ENCODE data around the gene DRC7. TPM values are rescaled to one million over a fixed set of nuclear protein-coding genes. Genes with fewer than 3 reads are reported as not detected.

DRC7 gene
- total RNA-seq, 1 donor from 2014 or later: not detected

DNA sequence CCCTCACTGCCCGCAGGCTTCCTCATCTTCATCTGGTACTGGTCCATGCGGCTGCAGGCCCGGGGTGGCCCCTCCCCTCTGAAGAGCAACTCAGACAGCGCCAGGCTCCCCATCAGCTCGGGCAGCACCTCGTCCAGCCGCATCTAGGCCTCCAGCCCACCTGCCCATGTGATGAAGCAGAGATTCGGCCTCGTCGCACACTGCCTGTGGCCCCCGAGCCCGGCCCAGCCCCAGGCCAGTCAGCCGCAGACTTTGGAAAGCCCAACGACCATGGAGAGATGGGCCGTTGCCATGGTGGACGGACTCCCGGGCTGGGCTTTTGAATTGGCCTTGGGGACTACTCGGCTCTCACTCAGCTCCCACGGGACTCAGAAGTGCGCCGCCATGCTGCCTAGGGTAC is 31.2 kb upstream of the DRC7 start:
- DNase-seq (ENCODE audit: low spot score in 2 of 2): no peak

DNA sequence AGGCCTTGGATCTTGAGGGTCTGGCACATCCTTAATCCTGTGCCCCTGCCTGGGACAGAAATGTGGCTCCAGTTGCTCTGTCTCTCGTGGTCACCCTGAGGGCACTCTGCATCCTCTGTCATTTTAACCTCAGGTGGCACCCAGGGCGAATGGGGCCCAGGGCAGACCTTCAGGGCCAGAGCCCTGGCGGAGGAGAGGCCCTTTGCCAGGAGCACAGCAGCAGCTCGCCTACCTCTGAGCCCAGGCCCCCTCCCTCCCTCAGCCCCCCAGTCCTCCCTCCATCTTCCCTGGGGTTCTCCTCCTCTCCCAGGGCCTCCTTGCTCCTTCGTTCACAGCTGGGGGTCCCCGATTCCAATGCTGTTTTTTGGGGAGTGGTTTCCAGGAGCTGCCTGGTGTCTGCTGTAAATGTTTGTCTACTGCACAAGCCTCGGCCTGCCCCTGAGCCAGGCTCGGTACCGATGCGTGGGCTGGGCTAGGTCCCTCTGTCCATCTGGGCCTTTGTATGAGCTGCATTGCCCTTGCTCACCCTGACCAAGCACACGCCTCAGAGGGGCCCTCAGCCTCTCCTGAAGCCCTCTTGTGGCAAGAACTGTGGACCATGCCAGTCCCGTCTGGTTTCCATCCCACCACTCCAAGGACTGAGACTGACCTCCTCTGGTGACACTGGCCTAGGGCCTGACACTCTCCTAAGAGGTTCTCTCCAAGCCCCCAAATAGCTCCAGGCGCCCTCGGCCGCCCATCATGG is 30.5 kb upstream of the DRC7 start:
- DNase-seq (ENCODE audit: low spot score in 2 of 2): no peak
- Histone ChIP-seq H3K27ac (no peak overlapping the region), H3K9me3 (no peaks in the 10 kb centered on the region), H3K4me1 (no peaks in the 10 kb centered on the region), H3K4me3 (no peak overlapping the region), H3K27me3 (no peaks in the 10 kb centered on the region), H3K36me3 (no peaks in the 10 kb centered on the region)
- intact Hi-C loops (cut with DNase I): no loop called here
- TF ChIP-seq, protein P1, sequence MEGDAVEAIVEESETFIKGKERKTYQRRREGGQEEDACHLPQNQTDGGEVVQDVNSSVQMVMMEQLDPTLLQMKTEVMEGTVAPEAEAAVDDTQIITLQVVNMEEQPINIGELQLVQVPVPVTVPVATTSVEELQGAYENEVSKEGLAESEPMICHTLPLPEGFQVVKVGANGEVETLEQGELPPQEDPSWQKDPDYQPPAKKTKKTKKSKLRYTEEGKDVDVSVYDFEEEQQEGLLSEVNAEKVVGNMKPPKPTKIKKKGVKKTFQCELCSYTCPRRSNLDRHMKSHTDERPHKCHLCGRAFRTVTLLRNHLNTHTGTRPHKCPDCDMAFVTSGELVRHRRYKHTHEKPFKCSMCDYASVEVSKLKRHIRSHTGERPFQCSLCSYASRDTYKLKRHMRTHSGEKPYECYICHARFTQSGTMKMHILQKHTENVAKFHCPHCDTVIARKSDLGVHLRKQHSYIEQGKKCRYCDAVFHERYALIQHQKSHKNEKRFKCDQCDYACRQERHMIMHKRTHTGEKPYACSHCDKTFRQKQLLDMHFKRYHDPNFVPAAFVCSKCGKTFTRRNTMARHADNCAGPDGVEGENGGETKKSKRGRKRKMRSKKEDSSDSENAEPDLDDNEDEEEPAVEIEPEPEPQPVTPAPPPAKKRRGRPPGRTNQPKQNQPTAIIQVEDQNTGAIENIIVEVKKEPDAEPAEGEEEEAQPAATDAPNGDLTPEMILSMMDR (IDR thresholded peaks at IDR 0.05): no peak

More for the DNA sequence above, 31.2 kb upstream of the DRC7 start:
- no peak overlapping the region for H3K4me3 ChIP-seq
- intact Hi-C loops (cut with DNase I): no loop called here
- TF ChIP-seq, protein P1 (IDR thresholded peaks at IDR 0.05): no peak
- H3K27ac ChIP-seq: no peak overlapping the region
- no peaks in the 10 kb centered on the region for H3K27me3 ChIP-seq
- no peaks in the 10 kb centered on the region for H3K36me3 ChIP-seq
- H3K9me3 ChIP-seq: no peaks in the 10 kb centered on the region
- no peaks in the 10 kb centered on the region for H3K4me1 ChIP-seq

DNA sequence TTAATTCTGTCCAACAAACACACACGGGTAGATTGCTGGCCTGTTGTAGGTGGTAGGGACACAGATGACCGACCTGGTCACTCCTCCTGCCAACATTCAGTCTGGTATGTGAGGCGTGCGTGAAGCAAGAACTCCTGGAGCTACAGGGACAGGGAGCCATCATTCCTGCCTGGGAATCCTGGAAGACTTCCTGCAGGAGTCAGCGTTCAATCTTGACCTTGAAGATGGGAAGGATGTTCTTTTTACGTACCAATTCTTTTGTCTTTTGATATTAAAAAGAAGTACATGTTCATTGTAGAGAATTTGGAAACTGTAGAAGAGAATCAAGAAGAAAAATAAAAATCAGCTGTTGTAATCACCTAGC is 30.0 kb upstream of the DRC7 start:
- H3K4me3 ChIP-seq: no peak overlapping the region
- H3K36me3 ChIP-seq: no peaks in the 10 kb centered on the region
- no peaks in the 10 kb centered on the region for H3K4me1 ChIP-seq
- no peak for DNase-seq (ENCODE audit: low spot score in 2 of 2)
- TF ChIP-seq, protein P1 (IDR thresholded peaks at IDR 0.05): no peak
- no peaks in the 10 kb centered on the region for H3K27me3 ChIP-seq
- no peaks in the 10 kb centered on the region for H3K9me3 ChIP-seq
- no peak overlapping the region for H3K27ac ChIP-seq
- intact Hi-C loops (cut with DNase I): no loop called here

DNA sequence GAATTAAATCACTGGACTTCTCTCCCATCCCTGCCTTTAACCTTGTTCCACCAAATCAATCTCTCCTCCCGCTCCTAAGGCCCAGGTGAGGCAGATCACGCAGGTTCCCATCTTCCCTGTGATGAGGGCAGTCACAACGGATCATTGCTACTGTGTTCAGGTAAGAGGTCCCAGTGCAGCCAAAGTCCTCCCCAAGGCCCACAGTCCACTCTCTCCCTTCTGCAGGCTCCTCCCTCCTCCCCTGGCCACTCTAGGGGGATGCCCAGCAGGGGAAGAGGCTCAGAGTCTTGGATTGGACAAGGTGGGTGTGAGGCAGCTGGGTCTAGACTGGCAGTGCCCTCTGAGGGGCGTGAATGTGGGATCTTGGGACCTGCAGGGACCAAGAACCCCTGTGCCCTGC is 29.1 kb upstream of the DRC7 start:
- Histone ChIP-seq H3K9me3 (no peaks in the 10 kb centered on the region), H3K36me3 (no peaks in the 10 kb centered on the region), H3K27ac (no peak overlapping the region), H3K27me3 (no peaks in the 10 kb centered on the region), H3K4me3 (no peak overlapping the region), H3K4me1 (no peaks in the 10 kb centered on the region)
- no peak for DNase-seq (ENCODE audit: low spot score in 2 of 2)
- intact Hi-C loops (cut with DNase I): no loop called here
- TF ChIP-seq, protein P1 (IDR thresholded peaks at IDR 0.05): no peak

DNA sequence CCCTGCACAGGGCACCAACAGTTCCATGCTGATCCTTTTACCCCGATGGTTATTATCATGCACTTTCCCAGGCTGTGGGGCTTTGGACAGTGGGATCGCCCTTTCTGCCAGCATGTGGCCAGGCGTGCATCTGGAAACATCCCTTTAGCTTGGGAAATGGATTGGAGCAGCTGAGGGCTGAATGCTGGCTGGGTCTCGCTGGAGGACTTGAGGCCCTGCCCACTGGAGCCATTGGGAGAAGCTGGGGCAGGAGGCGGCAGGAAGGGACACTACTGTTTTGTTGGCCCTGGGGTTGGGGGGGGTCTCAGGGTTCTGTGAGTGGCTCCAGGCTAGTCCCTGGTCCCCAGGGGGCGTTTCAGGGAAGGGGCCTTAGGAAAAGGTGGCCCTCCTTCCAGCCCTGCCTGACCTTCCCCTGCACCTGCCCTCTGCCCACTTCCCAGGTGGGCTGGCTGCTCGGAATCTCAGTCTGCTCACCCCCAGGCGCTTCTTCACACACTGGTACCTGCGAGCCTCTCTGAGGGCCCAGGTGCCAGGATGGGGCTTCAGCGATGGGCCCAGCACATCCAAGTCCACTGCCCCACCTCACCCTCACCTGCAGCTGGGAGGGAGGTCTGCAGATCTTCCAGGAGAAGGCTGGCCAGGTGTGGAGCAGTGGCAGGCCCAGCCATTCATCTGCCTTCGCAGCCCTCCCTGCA is 28.1 kb upstream of the DRC7 start:
- TF ChIP-seq, protein P1 (IDR thresholded peaks at IDR 0.05): no peak
- H3K36me3 ChIP-seq: no peaks in the 10 kb centered on the region
- no peaks in the 10 kb centered on the region for H3K4me1 ChIP-seq
- H3K27me3 ChIP-seq: no peaks in the 10 kb centered on the region
- H3K27ac ChIP-seq: no peak overlapping the region
- no peak for DNase-seq (ENCODE audit: low spot score in 2 of 2)
- H3K4me3 ChIP-seq: no peak overlapping the region
- H3K9me3 ChIP-seq: no peaks in the 10 kb centered on the region
- intact Hi-C loops (cut with DNase I): no loop called here
